WTC11 (cell line): ENCODE measurements around the gene MYLK4. TPM values are rescaled to one million over a fixed set of nuclear protein-coding genes. Genes with fewer than 3 reads are reported as not detected.

Experiments
- ATAC-seq: fragments of 200-7000 bp; cut with Tn5 transposase; 2 replicates; pipeline ENCODE4 v1.10.0; 2021; ENCODE audit warnings: mild to moderate bottlenecking, moderate library complexity
- CTCF ChIA-PET: fragments of 300-600 bp; sonication (Branson Sonifier 250); formaldehyde crosslinking; loops from one replicate; lab custom pipeline; 2021; ENCODE audit warnings: antibody characterized with exemption; lab: Charles Lee
- POLR2A ChIA-PET: fragments of 350-600 bp; sonication (Branson Sonifier 250); formaldehyde crosslinking; loops from one replicate; lab custom pipeline; 2021; ENCODE audit warnings: antibody characterized with exemption; lab: Charles Lee
- DNase-seq: peaks from one replicate; pipeline ENCODE4 v3.0.0; 2021; ENCODE audit warnings: low spot score
- H3K27ac Mint-ChIP-seq: 2 replicates; pipeline ENCODE4 v1.8.0; 2021; ENCODE audit warnings: mixed read lengths
- H3K27me3 Mint-ChIP-seq: 2 replicates; pipeline ENCODE4 v1.8.0; 2021; ENCODE audit warnings: low read depth, mild to moderate bottlenecking, moderate library complexity, mixed read lengths
- H3K36me3 Mint-ChIP-seq: 2 replicates; pipeline ENCODE4 v1.8.0; 2021; ENCODE audit warnings: mixed read lengths
- H3K4me1 Mint-ChIP-seq: 2 replicates; pipeline ENCODE4 v1.8.0; 2022; ENCODE audit warnings: mixed read lengths
- H3K4me3 Mint-ChIP-seq: 2 replicates; pipeline ENCODE4 v1.8.0; 2021; ENCODE audit warnings: mild to moderate bottlenecking, moderate library complexity, mixed read lengths
- H3K9me3 Mint-ChIP-seq: 2 replicates; pipeline ENCODE4 v1.8.0; 2021; ENCODE audit warnings: mixed read lengths
- CREB1 ChIP-seq: sonication (generic); formaldehyde crosslinking; IDR thresholded peaks from 2 replicates; pipeline ENCODE4 v1.8.0; 2023; ENCODE audit warnings: mild to moderate bottlenecking, missing genetic modification reagents
- ESRRA ChIP-seq: sonication (generic); formaldehyde crosslinking; IDR thresholded peaks from 2 replicates; pipeline ENCODE4 v1.8.1; 2022; ENCODE audit warnings: mild to moderate bottlenecking, missing genetic modification reagents, borderline replicate concordance
- FOXK1 ChIP-seq: sonication (generic); formaldehyde crosslinking; IDR thresholded peaks from 2 replicates; pipeline ENCODE4 v1.8.0; 2022; ENCODE audit warnings: mild to moderate bottlenecking, moderate library complexity, missing genetic modification reagents
- GTF2I ChIP-seq: fragments of 250-450 bp; sonication (Bioruptor Pico); conservative IDR thresholded peaks from 2 replicates; pipeline ENCODE4 v1.4.0; 2021; ENCODE audit warnings: mild to moderate bottlenecking
- HMGA2 ChIP-seq: fragments of 250-450 bp; sonication (Bioruptor Pico); IDR thresholded peaks from 2 replicates; pipeline ENCODE4 v1.4.0; 2021; ENCODE audit warnings: mild to moderate bottlenecking, moderate library complexity
- JUN ChIP-seq: sonication (generic); formaldehyde crosslinking; IDR thresholded peaks from 2 replicates; pipeline ENCODE4 v1.8.0; 2023; ENCODE audit warnings: mild to moderate bottlenecking, missing genetic modification reagents
- NR1H2 ChIP-seq: sonication (generic); formaldehyde crosslinking; IDR thresholded peaks from 2 replicates; pipeline ENCODE4 v1.9.0; 2021; ENCODE audit warnings: mild to moderate bottlenecking, moderate library complexity, missing genetic modification reagents
- RORB ChIP-seq: fragments of 250-450 bp; sonication (Bioruptor Pico); IDR thresholded peaks from 2 replicates; pipeline ENCODE4 v1.9.0; 2021; ENCODE audit warnings: mild to moderate bottlenecking
- TEAD1 ChIP-seq: sonication (generic); formaldehyde crosslinking; IDR thresholded peaks from 2 replicates; pipeline ENCODE4 v1.8.0; 2022; ENCODE audit warnings: mild to moderate bottlenecking, missing genetic modification reagents
- TEAD4 ChIP-seq: sonication (generic); formaldehyde crosslinking; IDR thresholded peaks from 2 replicates; pipeline ENCODE4 v1.8.0; 2022; ENCODE audit warnings: mild to moderate bottlenecking, missing genetic modification reagents
- ZNF416 ChIP-seq: fragments of 250-450 bp; sonication (Bioruptor Pico); IDR thresholded peaks from 2 replicates; pipeline ENCODE4 v1.9.0; 2021; ENCODE audit warnings: mild to moderate bottlenecking, inconsistent platforms
- ZNF423 ChIP-seq: fragments of 250-450 bp; sonication (Bioruptor Pico); IDR thresholded peaks from 2 replicates; pipeline ENCODE4 v2.1.2; 2022; ENCODE audit warnings: mild to moderate bottlenecking, moderate library complexity
- total RNA-seq: library from RNA; stranded (reverse); gene quantifications from 3 replicates; pipeline ENCODE4 v1.2.3, GENCODE V29; 2021
- TF ChIP-seq, protein P1 (sequence below): sonication (generic); formaldehyde crosslinking; IDR thresholded peaks from 2 replicates; pipeline ENCODE4 v1.8.1; 2023; ENCODE audit warnings: mild to moderate bottlenecking, missing genetic modification reagents, moderate library complexity
- TF ChIP-seq, protein P2 (sequence below): fragments of 250-450 bp; sonication (Bioruptor Pico); IDR thresholded peaks from 2 replicates; pipeline ENCODE4 v1.9.0; 2021; ENCODE audit warnings: mild to moderate bottlenecking, borderline replicate concordance
- TF ChIP-seq, protein P3 (sequence below): sonication (generic); formaldehyde crosslinking; IDR thresholded peaks from 2 replicates; pipeline ENCODE4 v1.8.0; 2023; ENCODE audit warnings: mild to moderate bottlenecking, missing genetic modification reagents
- TF ChIP-seq, protein P4 (sequence below): sonication (generic); formaldehyde crosslinking; IDR thresholded peaks from 2 replicates; pipeline ENCODE4 v1.8.0; 2022; ENCODE audit warnings: mild to moderate bottlenecking, missing genetic modification reagents
- TF ChIP-seq, protein P5 (sequence below): fragments of 250-450 bp; sonication (Bioruptor Pico); IDR thresholded peaks from 2 replicates; pipeline ENCODE4 v1.9.0; 2021; ENCODE audit warnings: mild to moderate bottlenecking
- TF ChIP-seq, protein P6 (sequence below): fragments of 250-450 bp; sonication (Bioruptor Pico); IDR thresholded peaks from 2 replicates; pipeline ENCODE4 v1.9.0; 2021; ENCODE audit warnings: moderate library complexity, mild to moderate bottlenecking, inconsistent platforms, borderline replicate concordance

The MYLK4 gene
- total RNA-seq, 1 experiment from 2014 or later, result 0.13 TPM

DNA sequence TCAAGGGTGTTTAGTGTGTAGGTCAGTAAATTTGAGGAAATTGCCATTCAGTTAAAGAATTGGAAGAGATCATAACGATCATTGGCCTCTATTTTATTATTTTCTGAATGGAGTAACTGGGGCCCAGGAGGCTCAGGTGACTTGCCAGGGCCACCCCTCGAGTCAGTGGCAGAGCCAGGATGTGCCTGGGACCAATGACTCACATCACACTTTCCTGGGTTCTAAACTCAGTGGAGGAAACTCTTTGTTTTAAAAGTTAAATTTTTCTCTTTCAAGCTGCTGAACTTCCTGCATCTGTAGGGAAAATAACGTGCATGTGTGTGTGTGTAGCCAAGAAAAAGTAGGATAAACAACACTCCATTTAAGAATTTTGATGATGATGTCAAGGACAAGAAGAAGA is 135.5 kb downstream of the MYLK4 start:
- peaks cover 6% of the 10 kb centered on the region for H3K36me3 Mint-ChIP-seq
- TF ChIP-seq HMGA2 (CRISPR knock-in tag) (no peak), RORB (CRISPR knock-in tag) (no peak), GTF2I (CRISPR knock-in tag) (no peak), TEAD4 (CRISPR knock-in tag) (no peak), FOXK1 (CRISPR knock-in tag) (no peak)
- no peak overlapping the region for H3K4me3 Mint-ChIP-seq
- ChIA-PET CTCF (no interaction called here), POLR2A (no interaction called here)
- no peaks in the 10 kb centered on the region for H3K27me3 Mint-ChIP-seq
- no peaks in the 10 kb centered on the region for H3K4me1 Mint-ChIP-seq
- no peak overlapping the region for H3K27ac Mint-ChIP-seq
- ATAC-seq (no peak), DNase-seq (no peak)
- peaks cover 22% of the 10 kb centered on the region for H3K9me3 Mint-ChIP-seq

DNA sequence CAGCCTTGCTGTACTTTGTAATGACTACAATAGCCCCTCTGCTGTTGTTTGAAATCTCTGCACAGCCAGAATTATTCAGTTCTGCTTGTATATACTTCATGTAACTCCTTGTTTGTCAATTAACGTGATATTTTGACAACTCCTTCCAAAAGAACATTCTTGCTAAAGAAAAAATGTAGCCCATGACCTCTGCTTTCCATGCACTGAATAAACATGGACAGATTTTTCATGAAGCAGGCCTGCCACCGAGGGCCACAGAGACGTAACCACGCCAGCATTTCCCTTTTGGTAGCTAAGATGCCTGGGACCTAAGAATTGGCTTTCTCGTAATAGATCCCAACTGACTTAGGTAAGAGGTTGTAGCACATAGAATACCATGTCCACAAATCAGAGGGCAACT is 135.9 kb downstream of the MYLK4 start:
- TF ChIP-seq ZNF423 (CRISPR knock-in tag), result no peak
- TF ChIP-seq, protein P1, sequence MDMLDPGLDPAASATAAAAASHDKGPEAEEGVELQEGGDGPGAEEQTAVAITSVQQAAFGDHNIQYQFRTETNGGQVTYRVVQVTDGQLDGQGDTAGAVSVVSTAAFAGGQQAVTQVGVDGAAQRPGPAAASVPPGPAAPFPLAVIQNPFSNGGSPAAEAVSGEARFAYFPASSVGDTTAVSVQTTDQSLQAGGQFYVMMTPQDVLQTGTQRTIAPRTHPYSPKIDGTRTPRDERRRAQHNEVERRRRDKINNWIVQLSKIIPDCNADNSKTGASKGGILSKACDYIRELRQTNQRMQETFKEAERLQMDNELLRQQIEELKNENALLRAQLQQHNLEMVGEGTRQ, result no peak
- no peak for TF ChIP-seq JUN
- TF ChIP-seq, protein P2, sequence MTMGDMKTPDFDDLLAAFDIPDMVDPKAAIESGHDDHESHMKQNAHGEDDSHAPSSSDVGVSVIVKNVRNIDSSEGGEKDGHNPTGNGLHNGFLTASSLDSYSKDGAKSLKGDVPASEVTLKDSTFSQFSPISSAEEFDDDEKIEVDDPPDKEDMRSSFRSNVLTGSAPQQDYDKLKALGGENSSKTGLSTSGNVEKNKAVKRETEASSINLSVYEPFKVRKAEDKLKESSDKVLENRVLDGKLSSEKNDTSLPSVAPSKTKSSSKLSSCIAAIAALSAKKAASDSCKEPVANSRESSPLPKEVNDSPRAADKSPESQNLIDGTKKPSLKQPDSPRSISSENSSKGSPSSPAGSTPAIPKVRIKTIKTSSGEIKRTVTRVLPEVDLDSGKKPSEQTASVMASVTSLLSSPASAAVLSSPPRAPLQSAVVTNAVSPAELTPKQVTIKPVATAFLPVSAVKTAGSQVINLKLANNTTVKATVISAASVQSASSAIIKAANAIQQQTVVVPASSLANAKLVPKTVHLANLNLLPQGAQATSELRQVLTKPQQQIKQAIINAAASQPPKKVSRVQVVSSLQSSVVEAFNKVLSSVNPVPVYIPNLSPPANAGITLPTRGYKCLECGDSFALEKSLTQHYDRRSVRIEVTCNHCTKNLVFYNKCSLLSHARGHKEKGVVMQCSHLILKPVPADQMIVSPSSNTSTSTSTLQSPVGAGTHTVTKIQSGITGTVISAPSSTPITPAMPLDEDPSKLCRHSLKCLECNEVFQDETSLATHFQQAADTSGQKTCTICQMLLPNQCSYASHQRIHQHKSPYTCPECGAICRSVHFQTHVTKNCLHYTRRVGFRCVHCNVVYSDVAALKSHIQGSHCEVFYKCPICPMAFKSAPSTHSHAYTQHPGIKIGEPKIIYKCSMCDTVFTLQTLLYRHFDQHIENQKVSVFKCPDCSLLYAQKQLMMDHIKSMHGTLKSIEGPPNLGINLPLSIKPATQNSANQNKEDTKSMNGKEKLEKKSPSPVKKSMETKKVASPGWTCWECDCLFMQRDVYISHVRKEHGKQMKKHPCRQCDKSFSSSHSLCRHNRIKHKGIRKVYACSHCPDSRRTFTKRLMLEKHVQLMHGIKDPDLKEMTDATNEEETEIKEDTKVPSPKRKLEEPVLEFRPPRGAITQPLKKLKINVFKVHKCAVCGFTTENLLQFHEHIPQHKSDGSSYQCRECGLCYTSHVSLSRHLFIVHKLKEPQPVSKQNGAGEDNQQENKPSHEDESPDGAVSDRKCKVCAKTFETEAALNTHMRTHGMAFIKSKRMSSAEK (CRISPR knock-in tag), result no peak
- no peak for TF ChIP-seq ZNF416 (CRISPR knock-in tag)
- no peak for TF ChIP-seq TEAD4 (CRISPR knock-in tag)
- no peak for TF ChIP-seq NR1H2 (CRISPR knock-in tag)
- TF ChIP-seq, protein P3, sequence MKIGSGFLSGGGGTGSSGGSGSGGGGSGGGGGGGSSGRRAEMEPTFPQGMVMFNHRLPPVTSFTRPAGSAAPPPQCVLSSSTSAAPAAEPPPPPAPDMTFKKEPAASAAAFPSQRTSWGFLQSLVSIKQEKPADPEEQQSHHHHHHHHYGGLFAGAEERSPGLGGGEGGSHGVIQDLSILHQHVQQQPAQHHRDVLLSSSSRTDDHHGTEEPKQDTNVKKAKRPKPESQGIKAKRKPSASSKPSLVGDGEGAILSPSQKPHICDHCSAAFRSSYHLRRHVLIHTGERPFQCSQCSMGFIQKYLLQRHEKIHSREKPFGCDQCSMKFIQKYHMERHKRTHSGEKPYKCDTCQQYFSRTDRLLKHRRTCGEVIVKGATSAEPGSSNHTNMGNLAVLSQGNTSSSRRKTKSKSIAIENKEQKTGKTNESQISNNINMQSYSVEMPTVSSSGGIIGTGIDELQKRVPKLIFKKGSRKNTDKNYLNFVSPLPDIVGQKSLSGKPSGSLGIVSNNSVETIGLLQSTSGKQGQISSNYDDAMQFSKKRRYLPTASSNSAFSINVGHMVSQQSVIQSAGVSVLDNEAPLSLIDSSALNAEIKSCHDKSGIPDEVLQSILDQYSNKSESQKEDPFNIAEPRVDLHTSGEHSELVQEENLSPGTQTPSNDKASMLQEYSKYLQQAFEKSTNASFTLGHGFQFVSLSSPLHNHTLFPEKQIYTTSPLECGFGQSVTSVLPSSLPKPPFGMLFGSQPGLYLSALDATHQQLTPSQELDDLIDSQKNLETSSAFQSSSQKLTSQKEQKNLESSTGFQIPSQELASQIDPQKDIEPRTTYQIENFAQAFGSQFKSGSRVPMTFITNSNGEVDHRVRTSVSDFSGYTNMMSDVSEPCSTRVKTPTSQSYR (CRISPR knock-in tag), result no peak
- TF ChIP-seq, protein P4, sequence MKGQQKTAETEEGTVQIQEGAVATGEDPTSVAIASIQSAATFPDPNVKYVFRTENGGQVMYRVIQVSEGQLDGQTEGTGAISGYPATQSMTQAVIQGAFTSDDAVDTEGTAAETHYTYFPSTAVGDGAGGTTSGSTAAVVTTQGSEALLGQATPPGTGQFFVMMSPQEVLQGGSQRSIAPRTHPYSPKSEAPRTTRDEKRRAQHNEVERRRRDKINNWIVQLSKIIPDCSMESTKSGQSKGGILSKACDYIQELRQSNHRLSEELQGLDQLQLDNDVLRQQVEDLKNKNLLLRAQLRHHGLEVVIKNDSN, result no peak
- no peak for TF ChIP-seq CREB1
- TF ChIP-seq TEAD1 (CRISPR knock-in tag), result no peak
- TF ChIP-seq, protein P5, sequence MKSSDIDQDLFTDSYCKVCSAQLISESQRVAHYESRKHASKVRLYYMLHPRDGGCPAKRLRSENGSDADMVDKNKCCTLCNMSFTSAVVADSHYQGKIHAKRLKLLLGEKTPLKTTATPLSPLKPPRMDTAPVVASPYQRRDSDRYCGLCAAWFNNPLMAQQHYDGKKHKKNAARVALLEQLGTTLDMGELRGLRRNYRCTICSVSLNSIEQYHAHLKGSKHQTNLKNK (CRISPR knock-in tag), result no peak
- TF ChIP-seq, protein P6, sequence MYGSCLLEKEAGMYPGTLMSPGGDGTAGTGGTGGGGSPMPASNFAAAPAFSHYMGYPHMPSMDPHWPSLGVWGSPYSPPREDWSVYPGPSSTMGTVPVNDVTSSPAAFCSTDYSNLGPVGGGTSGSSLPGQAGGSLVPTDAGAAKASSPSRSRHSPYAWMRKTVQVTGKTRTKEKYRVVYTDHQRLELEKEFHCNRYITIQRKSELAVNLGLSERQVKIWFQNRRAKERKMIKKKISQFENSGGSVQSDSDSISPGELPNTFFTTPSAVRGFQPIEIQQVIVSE (CRISPR knock-in tag), result no peak
- TF ChIP-seq ESRRA (CRISPR knock-in tag), result no peak
- CTCF ChIA-PET, result no interaction called here
- no peak overlapping the region for H3K4me3 Mint-ChIP-seq
- H3K4me1 Mint-ChIP-seq, result no peaks in the 10 kb centered on the region
- peaks cover 26% of the 10 kb centered on the region for H3K9me3 Mint-ChIP-seq
- POLR2A ChIA-PET, result no interaction called here
- H3K27me3 Mint-ChIP-seq, result no peaks in the 10 kb centered on the region
- DNase-seq, result no peak
- no peak for ATAC-seq
- no peak overlapping the region for H3K27ac Mint-ChIP-seq
- H3K36me3 Mint-ChIP-seq, result peaks cover 6% of the 10 kb centered on the region
